Hair follicular keratinocyte (primary cell): Measurements from ENCODE around the gene TEX29. TPM values are rescaled to one million over a fixed set of nuclear protein-coding genes. Genes with fewer than 3 reads are reported as not detected.

Experiments used
- total RNA-seq: library from RNA; depleted of rRNA; stranded (reverse); fragments of >200 nt; gene quantifications from 2 replicates; pipeline ENCODE4 v1.2.3, GENCODE V29; 2015

TEX29 gene
- total RNA-seq, result not detected in 2 replicates

GRCh38 chr13:111319998-111320911, at the start of gene TEX29:
Gene TEX29, plus strand, starts transcription at chr13:111320642. Its CDS starts 249 bp downstream, at chr13:111320891.

Other genes with a start within 250 kb of the TEX29 start
- 11.9 and 12.6 TPM in 2 replicates for gene ARHGEF7, start 205.3 kb upstream of the TEX29 start, total RNA-seq